ENCODE results near the gene ATP8B3.

The ATP8B3 gene

GRCh38 chr19:1832046-1832663 lies 20.1 kb upstream of the ATP8B3 start:
- DNase-seq (ENCODE audit: low spot score) = no peak

GRCh38 chr19:1830978-1831377 lies 18.9 kb upstream of the ATP8B3 start:
- no peak for DNase-seq (ENCODE audit: low spot score)

GRCh38 chr19:1830568-1830967 lies 18.5 kb upstream of the ATP8B3 start:
- DNase-seq (ENCODE audit: low spot score) = no peak

GRCh38 chr19:1829958-1830357 lies 17.9 kb upstream of the ATP8B3 start:
- DNase-seq (ENCODE audit: low spot score) = no peak

- DNase-seq (ENCODE audit: low spot score) = no peak
Measured at GRCh38 chr19:1828279-1829238, 16.5 kb upstream of the ATP8B3 start.

GRCh38 chr19:1827566-1828278 lies 15.6 kb upstream of the ATP8B3 start:
- no peak for DNase-seq (ENCODE audit: low spot score)

GRCh38 chr19:1826557-1827521 lies 14.8 kb upstream of the ATP8B3 start:
- DNase-seq (ENCODE audit: low spot score) = no peak

GRCh38 chr19:1825909-1826556 lies 14.0 kb upstream of the ATP8B3 start:
- DNase-seq (ENCODE audit: low spot score) = no peak

- no peak for DNase-seq (ENCODE audit: low spot score)
Measured at GRCh38 chr19:1824252-1824622, 12.2 kb upstream of the ATP8B3 start.

GRCh38 chr19:1823539-1824251 lies 11.6 kb upstream of the ATP8B3 start:
- no peak for DNase-seq (ENCODE audit: low spot score)

GRCh38 chr19:1823020-1823419 lies 10.9 kb upstream of the ATP8B3 start:
- no peak for DNase-seq (ENCODE audit: low spot score)

GRCh38 chr19:1822210-1822609 lies 10.1 kb upstream of the ATP8B3 start:
- DNase-seq (ENCODE audit: low spot score) = no peak

- DNase-seq (ENCODE audit: low spot score) = no peak
Measured at GRCh38 chr19:1819341-1820255, 7.5 kb upstream of the ATP8B3 start.

- DNase-seq (ENCODE audit: low spot score) = no peak
Measured at GRCh38 chr19:1818549-1819195, 6.6 kb upstream of the ATP8B3 start.

GRCh38 chr19:1817553-1818179 lies 5.6 kb upstream of the ATP8B3 start:
- no peak for DNase-seq (ENCODE audit: low spot score)

- no peak for DNase-seq (ENCODE audit: low spot score)
Measured at GRCh38 chr19:1816530-1817298, 4.6 kb upstream of the ATP8B3 start.
